Measurements from ENCODE around the gene GPR148. TPM values are rescaled to one million over a fixed set of nuclear protein-coding genes. Genes with fewer than 3 reads are reported as not detected.

The GPR148 gene
- total RNA-seq, 1 experiment from 2014 or later = not detected

DNA sequence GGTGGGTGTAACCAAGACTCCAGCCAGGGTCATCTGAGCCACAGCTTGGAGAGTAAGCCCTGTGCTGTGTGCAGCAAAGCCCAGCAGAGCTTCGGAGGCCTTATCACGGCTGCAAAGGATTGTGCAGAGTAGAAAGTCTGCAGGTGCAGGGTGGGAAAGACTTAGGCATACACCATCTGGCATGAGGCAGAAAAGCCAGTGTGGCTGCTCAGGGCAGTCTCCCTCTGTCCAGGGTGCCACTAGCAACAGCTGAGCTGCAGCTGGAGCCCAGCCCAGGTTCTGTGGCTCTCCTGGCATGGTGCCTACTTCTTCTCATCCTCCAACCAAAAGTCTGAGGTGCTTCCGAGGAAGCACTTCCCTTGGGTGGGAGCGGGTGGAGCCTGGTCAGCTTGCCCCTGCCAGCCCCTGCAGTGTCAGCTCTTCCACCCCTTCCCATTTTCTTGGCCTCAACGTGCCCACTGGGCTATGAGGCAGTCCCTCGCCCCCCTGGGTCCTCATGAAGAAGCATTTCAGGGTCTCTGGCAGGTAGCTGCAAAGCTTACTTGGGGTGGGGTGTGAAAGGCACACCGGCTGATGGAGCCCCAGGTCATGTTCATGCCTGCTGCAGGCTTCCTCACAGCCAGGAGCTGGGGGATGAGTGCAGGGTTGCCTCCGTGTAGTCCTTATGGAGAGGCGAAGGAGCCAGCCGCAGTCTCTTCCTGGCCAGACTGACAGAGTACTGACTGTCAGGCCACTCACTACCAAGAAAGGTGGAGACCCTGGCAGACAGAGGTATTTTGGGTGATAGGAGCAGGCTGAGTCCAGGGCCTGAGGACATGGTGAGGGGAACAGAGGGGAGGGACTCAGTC, 31.3 kb downstream of the GPR148 start (continued):
- TF ChIP-seq, protein P1, sequence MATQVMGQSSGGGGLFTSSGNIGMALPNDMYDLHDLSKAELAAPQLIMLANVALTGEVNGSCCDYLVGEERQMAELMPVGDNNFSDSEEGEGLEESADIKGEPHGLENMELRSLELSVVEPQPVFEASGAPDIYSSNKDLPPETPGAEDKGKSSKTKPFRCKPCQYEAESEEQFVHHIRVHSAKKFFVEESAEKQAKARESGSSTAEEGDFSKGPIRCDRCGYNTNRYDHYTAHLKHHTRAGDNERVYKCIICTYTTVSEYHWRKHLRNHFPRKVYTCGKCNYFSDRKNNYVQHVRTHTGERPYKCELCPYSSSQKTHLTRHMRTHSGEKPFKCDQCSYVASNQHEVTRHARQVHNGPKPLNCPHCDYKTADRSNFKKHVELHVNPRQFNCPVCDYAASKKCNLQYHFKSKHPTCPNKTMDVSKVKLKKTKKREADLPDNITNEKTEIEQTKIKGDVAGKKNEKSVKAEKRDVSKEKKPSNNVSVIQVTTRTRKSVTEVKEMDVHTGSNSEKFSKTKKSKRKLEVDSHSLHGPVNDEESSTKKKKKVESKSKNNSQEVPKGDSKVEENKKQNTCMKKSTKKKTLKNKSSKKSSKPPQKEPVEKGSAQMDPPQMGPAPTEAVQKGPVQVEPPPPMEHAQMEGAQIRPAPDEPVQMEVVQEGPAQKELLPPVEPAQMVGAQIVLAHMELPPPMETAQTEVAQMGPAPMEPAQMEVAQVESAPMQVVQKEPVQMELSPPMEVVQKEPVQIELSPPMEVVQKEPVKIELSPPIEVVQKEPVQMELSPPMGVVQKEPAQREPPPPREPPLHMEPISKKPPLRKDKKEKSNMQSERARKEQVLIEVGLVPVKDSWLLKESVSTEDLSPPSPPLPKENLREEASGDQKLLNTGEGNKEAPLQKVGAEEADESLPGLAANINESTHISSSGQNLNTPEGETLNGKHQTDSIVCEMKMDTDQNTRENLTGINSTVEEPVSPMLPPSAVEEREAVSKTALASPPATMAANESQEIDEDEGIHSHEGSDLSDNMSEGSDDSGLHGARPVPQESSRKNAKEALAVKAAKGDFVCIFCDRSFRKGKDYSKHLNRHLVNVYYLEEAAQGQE (IDR thresholded peaks at IDR 0.05; ENCODE audit: low read depth) = no peak; the same call in none of the 2 replicates
- TF ChIP-seq POLR2A (IDR thresholded peaks at IDR 0.05; ENCODE audit: borderline replicate concordance, extremely low read depth, insufficient read depth, insufficient read length) = no peak
- no peak for TF ChIP-seq EZH2 (IDR thresholded peaks at IDR 0.05)

DNA sequence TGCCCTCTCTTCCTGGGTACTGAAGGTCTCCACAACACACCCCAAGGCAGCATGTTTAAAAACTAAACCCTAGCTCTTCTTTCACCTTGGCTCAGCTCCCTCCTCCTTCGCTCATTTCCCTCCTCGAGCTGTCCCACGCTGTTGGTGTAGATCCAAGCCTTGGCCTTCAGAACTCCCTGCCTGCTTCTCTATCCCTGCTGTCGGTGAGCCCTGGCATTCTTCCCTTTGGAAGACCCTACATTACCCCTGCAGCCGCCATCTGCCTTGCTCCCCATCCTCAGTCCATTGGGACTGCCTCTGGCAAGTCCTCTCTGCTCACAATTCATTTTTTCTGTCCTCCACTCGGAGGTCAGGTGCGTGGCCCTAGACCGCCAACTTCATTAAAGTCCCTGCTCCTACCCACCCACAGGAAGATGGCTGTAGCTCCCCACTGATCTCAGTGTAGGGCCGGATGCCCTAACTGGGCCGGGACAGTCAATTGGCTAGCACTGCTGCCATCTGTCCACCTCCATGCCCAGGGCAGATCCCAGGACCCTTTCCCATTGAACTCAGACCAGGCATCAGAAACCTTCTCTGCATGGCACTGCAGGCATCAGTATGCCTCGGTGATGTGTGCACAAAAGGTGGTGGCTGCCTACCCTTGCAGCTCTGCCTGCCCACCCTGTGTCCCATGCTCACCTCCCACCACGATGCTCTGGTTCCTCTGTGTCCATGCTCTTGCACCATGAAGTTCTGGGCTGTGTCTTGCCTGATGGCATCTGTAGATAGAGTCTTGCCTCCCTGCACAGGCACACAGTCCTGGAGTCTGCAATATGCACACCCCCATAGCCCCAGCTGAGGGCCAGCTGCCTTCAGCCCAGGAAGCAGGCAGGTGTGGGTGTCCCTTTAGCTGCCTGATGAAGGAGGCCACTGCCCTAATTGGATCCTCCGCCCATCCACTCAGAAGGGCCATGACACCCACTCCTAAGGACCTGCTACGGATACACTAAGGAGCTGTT, 32.2 kb downstream of the GPR148 start:
- H3K27ac ChIP-seq (ENCODE audit: low read depth, low read length) = no peak overlapping the region
- intact Hi-C loops (cut with micrococcal nuclease) = no loop called here
- DNase-seq (ENCODE audit: low read depth, low spot score) (no peak), ATAC-seq (no peak)
- no peaks in the 10 kb centered on the region for H3K36me3 ChIP-seq (ENCODE audit: control insufficient read depth in 1 of 2, insufficient read depth in 2 of 2, low read length in 2 of 2)
- H3K4me3 ChIP-seq (replicated peaks in 1 of 2; ENCODE audit: low read depth in 1 of 2, low read length in 2 of 2) = no peak overlapping the region
- no peaks in the 10 kb centered on the region for H3K9me3 ChIP-seq (ENCODE audit: control insufficient read depth in 1 of 2, insufficient read depth in 1 of 2, low read depth in 1 of 2, low read length in 2 of 2)
- H4K20me1 ChIP-seq (ENCODE audit: insufficient read depth) = no peaks in the 10 kb centered on the region
- H2AFZ ChIP-seq (ENCODE audit: low read depth, low read length, poor library complexity, severe bottlenecking) = no peak overlapping the region
- H3K4me1 ChIP-seq (ENCODE audit: control insufficient read depth in 1 of 2, insufficient read depth in 2 of 2, low read length in 2 of 2) = no peaks in the 10 kb centered on the region
- ChIA-PET CTCF (no interaction called here), POLR2A (no interaction called here), RAD21 (ENCODE audit: low non-redundant PET in 1 of 2, low total read pairs in 2 of 2, uncharacterized antibody in 2 of 2, unreplicated experiment in 2 of 2) (no interaction called here)
- no peak overlapping the region for H3K4me2 ChIP-seq (ENCODE audit: low read length)
- no peaks in the 10 kb centered on the region for H3K79me2 ChIP-seq (ENCODE audit: insufficient read depth, low read length)
- no peaks in the 10 kb centered on the region; the same call in 1 of the 2 replicates for H3K27me3 ChIP-seq (ENCODE audit: insufficient read depth, low read length)
- H3K9me2 ChIP-seq (ENCODE audit: insufficient read depth) = no peaks in the 10 kb centered on the region
- H3K9ac ChIP-seq (ENCODE audit: low read length) = no peak overlapping the region
- BruUV-seq (replicated peaks) = no TSS peak
- TF ChIP-seq EGR1 (IDR thresholded peaks at IDR 0.05; ENCODE audit: low read depth) (no peak), EZH2 (IDR thresholded peaks at IDR 0.05) (no peak), POLR2AphosphoS5 (IDR thresholded peaks at IDR 0.05; ENCODE audit: low read depth, low read length) (no peak), CEBPB (IDR thresholded peaks at IDR 0.05; ENCODE audit: low read depth) (no peak), ZFX (IDR thresholded peaks at IDR 0.05) (no peak), YY1 (IDR thresholded peaks at IDR 0.05; ENCODE audit: extremely low read depth, insufficient replicate concordance, low read depth, low read length) (no peak), JUND (IDR thresholded peaks at IDR 0.05) (no peak), RAD21 (IDR thresholded peaks at IDR 0.05; ENCODE audit: low read depth) (no peak), ATF3 (IDR thresholded peaks at IDR 0.05) (no peak), FOSL1 (IDR thresholded peaks at IDR 0.05; ENCODE audit: low read depth) (no peak), POLR2A (IDR thresholded peaks at IDR 0.05; ENCODE audit: borderline replicate concordance, extremely low read depth, insufficient read depth, insufficient read length) (no peak), CTCF (IDR thresholded peaks at IDR 0.05 in 2 of 3, conservative IDR thresholded peaks at IDR 0.05 in 1 of 3; ENCODE audit: borderline replicate concordance in 1 of 3, insufficient read depth in 1 of 3, low read depth in 2 of 3, low read length in 2 of 3) (no peak)
- TF ChIP-seq, protein P2, sequence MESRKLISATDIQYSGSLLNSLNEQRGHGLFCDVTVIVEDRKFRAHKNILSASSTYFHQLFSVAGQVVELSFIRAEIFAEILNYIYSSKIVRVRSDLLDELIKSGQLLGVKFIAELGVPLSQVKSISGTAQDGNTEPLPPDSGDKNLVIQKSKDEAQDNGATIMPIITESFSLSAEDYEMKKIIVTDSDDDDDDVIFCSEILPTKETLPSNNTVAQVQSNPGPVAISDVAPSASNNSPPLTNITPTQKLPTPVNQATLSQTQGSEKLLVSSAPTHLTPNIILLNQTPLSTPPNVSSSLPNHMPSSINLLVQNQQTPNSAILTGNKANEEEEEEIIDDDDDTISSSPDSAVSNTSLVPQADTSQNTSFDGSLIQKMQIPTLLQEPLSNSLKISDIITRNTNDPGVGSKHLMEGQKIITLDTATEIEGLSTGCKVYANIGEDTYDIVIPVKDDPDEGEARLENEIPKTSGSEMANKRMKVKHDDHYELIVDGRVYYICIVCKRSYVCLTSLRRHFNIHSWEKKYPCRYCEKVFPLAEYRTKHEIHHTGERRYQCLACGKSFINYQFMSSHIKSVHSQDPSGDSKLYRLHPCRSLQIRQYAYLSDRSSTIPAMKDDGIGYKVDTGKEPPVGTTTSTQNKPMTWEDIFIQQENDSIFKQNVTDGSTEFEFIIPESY (IDR thresholded peaks at IDR 0.05; ENCODE audit: extremely low read depth, insufficient replicate concordance, low read length) = no peak

Measured in HCT116 (cell line).